SH-SY5Y (cell line): Measurements from ENCODE around the gene MNX1.

Experiments used
- GATA2 ChIP-seq: IDR thresholded peaks from 2 replicates; pipeline ENCODE4 v1.6.1; 2011; ENCODE audit warnings: mild to moderate bottlenecking, low read depth, low read length
- GATA3 ChIP-seq: IDR thresholded peaks from 2 replicates; pipeline ENCODE4 v1.6.1; 2011; ENCODE audit warnings: low read depth, mild to moderate bottlenecking, low read length, moderate library complexity

DNA sequence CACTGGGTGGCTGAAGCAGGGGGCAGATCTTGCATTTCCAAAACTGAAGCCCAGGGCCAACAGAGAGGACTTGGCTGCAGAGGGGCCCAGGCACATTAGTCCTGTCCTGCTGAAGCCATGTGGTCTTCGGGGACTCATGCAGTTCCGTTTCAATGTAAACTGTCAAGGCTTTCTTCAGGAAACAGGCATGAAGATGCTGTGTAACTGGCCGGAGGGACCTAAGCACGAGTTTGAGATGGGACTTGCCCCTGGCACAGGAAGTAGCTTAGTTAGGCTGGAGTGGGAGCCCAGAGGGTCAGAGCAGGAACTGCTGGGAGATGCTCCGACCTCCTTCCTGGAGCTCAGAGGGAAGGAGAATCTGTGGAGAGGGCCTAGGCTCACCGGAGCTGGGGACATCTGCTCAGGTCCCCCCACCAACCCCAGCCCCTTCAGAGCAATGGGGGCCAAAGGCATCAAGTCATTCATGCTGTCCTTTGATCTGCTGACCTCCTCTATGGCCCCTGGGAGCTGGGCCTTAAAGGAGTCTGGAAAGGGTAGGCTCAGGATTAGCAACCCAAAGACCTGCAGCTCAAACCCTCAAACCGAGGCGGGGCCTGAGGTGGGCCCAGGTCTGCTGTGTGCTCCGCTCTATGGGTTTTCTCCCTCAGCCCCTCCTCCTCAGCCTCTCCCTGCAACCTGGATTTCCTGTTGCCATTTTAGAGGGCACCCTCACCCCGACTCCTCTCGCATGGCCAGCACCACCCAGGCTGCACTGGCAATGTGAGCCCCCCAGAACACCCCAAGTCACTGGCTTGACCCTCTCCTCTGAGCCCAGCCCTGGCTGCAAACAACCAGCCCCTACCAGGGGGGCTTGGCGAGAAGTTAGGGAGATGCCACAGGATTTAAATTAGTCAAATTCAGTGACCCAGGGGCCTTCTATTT, 4.4 kb upstream of the MNX1 start:
- TF ChIP-seq GATA3, result no peak
- no peak for TF ChIP-seq GATA2
